RKO (cell line): ENCODE data around the gene PNMA3.
"Not testable (repeated sequence)": the region's sequence is repeated elsewhere in the genome, so short reads cannot be mapped to it uniquely, and the experiment has no call there.

Source experiments
- DNase-seq: peaks from one replicate; pipeline ENCODE4 v3.0.0-alpha.2; 2016; ENCODE audit warnings: low spot score

Gene PNMA3

GRCh38 chrX:153074262-153074899 is 18.1 kb downstream of the PNMA3 start:
- DNase-seq = no peak

DNA sequence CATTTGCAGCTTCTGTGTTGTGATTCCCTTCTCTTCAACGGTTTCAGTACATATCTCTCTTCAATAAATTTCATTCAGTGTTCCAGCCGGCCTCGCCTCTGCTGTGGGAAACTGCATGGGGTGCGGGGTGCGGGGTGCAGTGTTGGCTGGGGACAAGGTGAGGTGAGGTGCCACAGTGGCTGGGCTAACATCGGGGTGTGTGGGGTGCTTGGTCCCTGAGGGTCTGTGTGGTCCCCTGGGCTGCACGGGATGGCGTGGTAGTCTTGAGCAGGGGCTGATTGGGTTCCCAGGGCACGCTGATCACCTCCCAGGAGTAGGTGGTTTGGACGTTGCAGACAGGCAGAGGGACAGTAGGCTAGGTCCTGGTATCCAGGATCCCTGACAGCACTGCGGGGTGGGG is 18.7 kb downstream of the PNMA3 start:
- no peak for DNase-seq

- DNase-seq = no peak
Measured at GRCh38 chrX:153075366-153075765, 19.1 kb downstream of the PNMA3 start.

DNA sequence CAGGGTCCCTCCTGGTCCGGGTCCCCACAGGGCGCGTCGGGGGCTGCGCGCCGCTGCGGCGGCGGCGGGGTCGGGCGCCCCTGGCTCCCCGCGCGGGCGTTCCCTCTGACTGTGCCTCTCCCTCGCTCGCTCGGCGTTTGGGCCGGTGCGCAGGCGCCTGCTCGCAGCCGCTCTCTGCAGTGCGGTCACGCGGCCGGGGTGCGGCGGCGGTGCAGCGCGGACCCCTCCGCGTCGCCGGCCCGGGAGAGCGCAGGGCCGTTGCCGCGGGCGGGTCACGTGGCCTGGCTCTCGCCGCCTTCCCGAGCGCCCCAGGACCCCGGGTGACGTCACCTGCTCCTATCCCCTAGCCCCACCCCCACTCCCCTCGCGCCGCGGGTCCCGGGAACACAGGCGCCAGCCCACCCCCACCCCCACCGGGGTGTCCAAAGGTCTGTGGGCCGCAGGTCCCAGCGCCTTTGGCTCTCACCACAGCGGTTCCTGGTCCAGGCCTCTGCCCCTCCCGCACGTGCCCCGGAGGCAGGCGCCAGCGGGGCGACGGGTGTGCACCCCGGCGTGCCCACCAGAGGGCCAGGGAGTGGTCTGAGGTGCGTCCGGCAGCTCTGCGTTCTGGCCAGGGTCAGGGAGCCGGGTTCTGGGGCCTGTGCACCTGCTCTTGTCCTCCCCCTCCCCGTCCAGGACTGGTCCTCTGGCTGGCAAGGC is 21.3 kb downstream of the PNMA3 start:
- DNase-seq = not testable (repeated sequence)

DNA sequence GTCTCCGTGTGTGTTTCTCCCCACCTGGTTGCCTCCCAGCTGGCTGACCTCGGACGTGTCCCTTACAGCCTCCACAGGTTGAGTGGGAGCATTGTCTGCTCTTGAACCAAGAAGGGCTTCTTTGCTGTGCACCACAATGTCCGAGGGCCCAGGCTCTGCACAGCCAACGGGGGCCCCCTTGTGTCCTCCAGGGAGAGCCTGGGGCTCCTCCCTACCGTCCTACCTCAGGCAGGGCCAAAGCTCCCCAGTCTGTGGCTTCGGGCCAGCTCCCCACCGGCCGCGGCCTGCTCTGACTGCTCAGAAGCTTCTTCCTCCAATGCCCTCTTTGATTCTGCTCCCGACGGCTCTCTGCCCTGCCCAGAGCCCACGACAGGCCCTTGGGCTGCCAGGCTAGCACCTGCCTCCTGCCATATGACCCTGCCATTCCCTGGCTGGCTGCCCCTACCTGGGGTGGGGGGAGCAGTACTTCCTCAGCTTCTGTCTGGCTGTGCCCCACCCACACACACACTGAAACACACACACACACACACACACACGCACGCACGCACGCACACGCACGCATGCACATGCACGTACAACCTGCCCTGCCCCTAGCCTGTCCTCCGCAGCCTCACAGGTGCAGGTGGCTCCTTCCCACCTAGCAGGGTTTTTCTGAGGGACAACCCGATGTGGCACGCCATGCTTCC is 27.1 kb downstream of the PNMA3 start:
- DNase-seq = not testable (repeated sequence)

GRCh38 chrX:153102418-153102817 is 46.1 kb downstream of the PNMA3 start:
- DNase-seq = no peak

GRCh38 chrX:153104959-153105358 is 48.7 kb downstream of the PNMA3 start:
- DNase-seq = not testable (repeated sequence)

- DNase-seq = not testable (repeated sequence)
Measured at GRCh38 chrX:153106092-153106801, 50.0 kb downstream of the PNMA3 start.
